ENCODE results near the gene VPS4A.
"Not testable (repeated sequence)": the region's sequence is repeated elsewhere in the genome, so short reads cannot be mapped to it uniquely, and the experiment has no call there.

DNA sequence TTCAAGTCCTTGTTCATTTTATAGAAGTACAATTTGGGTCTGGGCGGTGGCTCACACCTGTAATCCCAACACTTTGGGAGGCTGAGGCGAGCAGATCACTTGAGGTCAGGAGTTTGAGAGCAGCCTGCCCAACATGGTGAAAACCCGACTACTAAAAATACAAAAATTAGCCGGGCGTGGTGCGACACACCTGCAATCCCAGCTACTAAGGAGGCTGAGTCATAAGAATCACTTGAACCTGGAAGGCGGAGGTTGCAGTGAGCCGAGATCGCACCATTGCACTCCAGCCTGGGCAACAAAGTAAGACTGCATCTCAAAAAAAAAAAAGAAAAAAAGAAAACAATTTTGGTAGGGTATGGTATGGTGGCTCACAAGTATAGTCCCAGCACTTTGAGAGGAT lies 48.9 kb downstream of the VPS4A start:
- TF ChIP-seq POLR2A, CTCF (IDR thresholded peaks at IDR 0.05): not testable (repeated sequence)
